CD4-positive, alpha-beta T cell (primary cell): ENCODE data around the gene GK2. TPM values are rescaled to one million over a fixed set of nuclear protein-coding genes. Genes with fewer than 3 reads are reported as not detected.

Experiments used
- ATAC-seq: fragments of 200-7000 bp; cut with Tn5 transposase; one replicate; pipeline ENCODE4 v1.10.0; 2022; ENCODE audit warnings: mild to moderate bottlenecking; ENCODE audit not compliant: poor library complexity
- CTCF ChIA-PET: fragments of 350-600 bp; sonication (Branson Sonifier 250); formaldehyde crosslinking; loops from one replicate; lab custom pipeline; 2021; ENCODE audit warnings: antibody characterized with exemption, inconsistent platforms; lab: Charles Lee
- POLR2A ChIA-PET: fragments of 350-600 bp; sonication (Branson Sonifier 250); formaldehyde crosslinking; loops from one replicate; lab custom pipeline; 2021; ENCODE audit warnings: antibody characterized with exemption, inconsistent platforms; lab: Charles Lee
- DNase-seq, 14 experiments: peaks; one replicate each; pipeline ENCODE4 v3.0.0-alpha.2; 2013 to 2020; ENCODE audit warnings: mixed read lengths in 2 of 14
- H3K27ac ChIP-seq, 2 donors: one replicate each; pipeline versions ENCODE4 v1.5.1 to v1.7.0; 2013; ENCODE audit warnings: low read length in 2 of 2, low read depth in 1 of 2, mild to moderate bottlenecking in 1 of 2
- H3K27me3 ChIP-seq, 2 experiments: 1 replicate in 1 of 2; 2 replicates in 1 of 2; pipeline versions ENCODE4 v1.6.1 to v1.7.0; 2013; ENCODE audit warnings: low read length in 2 of 2, control low read depth in 1 of 2, mild to moderate bottlenecking in 1 of 2, moderate library complexity in 1 of 2; ENCODE audit not compliant: insufficient read depth in 2 of 2, control insufficient read depth in 1 of 2
- H3K36me3 ChIP-seq: one replicate; pipeline ENCODE4 v1.6.1; 2013; ENCODE audit warnings: low read length, control low read depth; ENCODE audit not compliant: insufficient read depth
- H3K4me1 ChIP-seq: one replicate; pipeline ENCODE4 v1.6.1; 2013; ENCODE audit warnings: low read length, control low read depth; ENCODE audit not compliant: insufficient read depth
- H3K4me3 ChIP-seq: one replicate; pipeline ENCODE4 v1.5.1; 2013; ENCODE audit warnings: mild to moderate bottlenecking, low read length, moderate library complexity
- H3K9me3 ChIP-seq, 2 experiments: 1 replicate in 1 of 2; 2 replicates in 1 of 2; pipeline versions ENCODE4 v1.6.1 to v1.7.0; 2013; ENCODE audit warnings: low read length in 2 of 2, mild to moderate bottlenecking in 2 of 2, control low read depth in 1 of 2, moderate library complexity in 1 of 2; ENCODE audit not compliant: control insufficient read depth in 1 of 2, insufficient read depth in 1 of 2
- H3K27ac Mint-ChIP-seq: one replicate; pipeline ENCODE4 v1.8.0; 2020; ENCODE audit warnings: mixed read lengths
- H3K27me3 Mint-ChIP-seq: one replicate; pipeline ENCODE4 v1.8.0; 2021; ENCODE audit warnings: mixed read lengths
- H3K36me3 Mint-ChIP-seq: one replicate; pipeline ENCODE4 v1.8.0; 2021; ENCODE audit warnings: low read depth, mixed read lengths
- H3K4me1 Mint-ChIP-seq: one replicate; pipeline ENCODE4 v1.8.0; 2021; ENCODE audit warnings: low read depth, mixed read lengths
- H3K4me3 Mint-ChIP-seq: one replicate; pipeline ENCODE4 v1.8.0; 2020; ENCODE audit warnings: mild to moderate bottlenecking, mixed read lengths
- H3K9me3 Mint-ChIP-seq: one replicate; pipeline ENCODE4 v1.8.0; 2020; ENCODE audit warnings: mixed read lengths
- CTCF ChIP-seq: fragments of 200-600 bp; IDR thresholded peaks from one replicate; pipeline ENCODE4 v1.8.0; 2022; ENCODE audit warnings: antibody characterized with exemption, mild to moderate bottlenecking
- intact Hi-C, 2 experiments: fragments of 100-400 bp; cut with DNase I in 1 of 2; cut with micrococcal nuclease in 1 of 2; formaldehyde crosslinking; loops; one replicate each; pipeline versions ENCODE4 v1.15.1 to v1.9.0; 2023 to 2025; cut with DNase I, micrococcal nuclease
- total RNA-seq, 174 experiments: library from RNA in 2 of 174; stranded (reverse) in 2 of 174; gene quantifications; one replicate each; pipeline ENCODE4 v1.2.3 and lab custom pipeline; 2021 to 2026

Gene GK2
- total RNA-seq, 2 experiments from 2014 or later = not detected

GRCh38 chr4:79421483-79421882 is 13.5 kb upstream of the GK2 start:
- no peaks in the 10 kb centered on the region for H3K4me1 Mint-ChIP-seq
- no peaks in the 10 kb centered on the region for H3K36me3 Mint-ChIP-seq
- H3K4me3 ChIP-seq = no peak overlapping the region
- peaks cover 4% of the 10 kb centered on the region for H3K27me3 Mint-ChIP-seq
- DNase-seq = no peak
- no peak overlapping the region for H3K4me3 Mint-ChIP-seq
- H3K27ac Mint-ChIP-seq = no peak overlapping the region
- no peaks in the 10 kb centered on the region for H3K27me3 ChIP-seq
- H3K27ac ChIP-seq = no peak overlapping the region
- no peaks in the 10 kb centered on the region for H3K4me1 ChIP-seq
- POLR2A ChIA-PET = no interaction called here
- no peak for TF ChIP-seq CTCF
- peaks cover 11% of the 10 kb centered on the region for H3K9me3 Mint-ChIP-seq
- no peak for ATAC-seq
- intact Hi-C loops = loop anchor here in 1 of 2 experiments (10.0 kb wide), 1 partner anchor 947 kb away; no protein-coding TSS in a partner anchor
- H3K36me3 ChIP-seq = no peaks in the 10 kb centered on the region
- CTCF ChIA-PET = no interaction called here
- H3K9me3 ChIP-seq = no peaks in the 10 kb centered on the region

GRCh38 chr4:79413886-79414285 is 5.9 kb upstream of the GK2 start:
- Mint-ChIP-seq H3K36me3 (no peaks in the 10 kb centered on the region), H3K4me1 (no peaks in the 10 kb centered on the region), H3K4me3 (no peak overlapping the region), H3K9me3 (no peaks in the 10 kb centered on the region), H3K27me3 (no peaks in the 10 kb centered on the region), H3K27ac (no peak overlapping the region)
- Histone ChIP-seq H3K4me1 (no peaks in the 10 kb centered on the region), H3K27ac (no peak overlapping the region), H3K4me3 (no peak overlapping the region), H3K27me3 (no peaks in the 10 kb centered on the region), H3K36me3 (no peaks in the 10 kb centered on the region), H3K9me3 (no peaks in the 10 kb centered on the region)
- CTCF ChIA-PET = no interaction called here
- ATAC-seq = no peak
- TF ChIP-seq CTCF = no peak
- POLR2A ChIA-PET = no interaction called here
- DNase-seq = no peak
- intact Hi-C loops = no loop called here

- Histone ChIP-seq H3K4me1 (no peaks in the 10 kb centered on the region), H3K4me3 (no peak overlapping the region), H3K9me3 (no peaks in the 10 kb centered on the region), H3K27ac (no peak overlapping the region), H3K27me3 (no peaks in the 10 kb centered on the region), H3K36me3 (no peaks in the 10 kb centered on the region)
- ChIA-PET CTCF (no interaction called here), POLR2A (no interaction called here)
- H3K27ac Mint-ChIP-seq = no peak overlapping the region
- no peaks in the 10 kb centered on the region for H3K27me3 Mint-ChIP-seq
- H3K36me3 Mint-ChIP-seq = no peaks in the 10 kb centered on the region
- H3K9me3 Mint-ChIP-seq = no peaks in the 10 kb centered on the region
- ATAC-seq (no peak), DNase-seq (no peak)
- TF ChIP-seq CTCF = no peak
- H3K4me3 Mint-ChIP-seq = no peak overlapping the region
- H3K4me1 Mint-ChIP-seq = no peaks in the 10 kb centered on the region
- intact Hi-C loops = no loop called here
Observed at GRCh38 chr4:79413032-79413885, 5.2 kb upstream of the GK2 start.
